ENCODE measurements around the gene MYOM3. TPM values are rescaled to one million over a fixed set of nuclear protein-coding genes. Genes with fewer than 3 reads are reported as not detected.
"Not testable (repeated sequence)": the region's sequence is repeated elsewhere in the genome, so short reads cannot be mapped to it uniquely, and the experiment has no call there.

MYOM3 gene
- total RNA-seq, 2 experiments from 2014 or later: not detected

GRCh38 chr1:24021403-24022266 is 90.3 kb downstream of the MYOM3 start:
- Mint-ChIP-seq H3K27ac (no peak overlapping the region), H3K27me3 (no peaks in the 10 kb centered on the region), H3K9me3 (no peaks in the 10 kb centered on the region), H3K4me1 (ENCODE audit: low read depth) (no peaks in the 10 kb centered on the region), H3K36me3 (no peaks in the 10 kb centered on the region), H3K4me3 (no peak overlapping the region)
- intact Hi-C loops (cut with micrococcal nuclease): no loop called here
- DNase-seq: no peak
- ChIA-PET CTCF (no interaction called here), POLR2A (interaction anchor here (0.5 to 1.0 kb wide), 2 partner anchors 41 to 472 kb away, joined by 3 read pairs; no protein-coding TSS in a partner anchor)

- Mint-ChIP-seq H3K9me3 (no peaks in the 10 kb centered on the region), H3K4me1 (ENCODE audit: low read depth) (no peaks in the 10 kb centered on the region), H3K27ac (no peak overlapping the region), H3K27me3 (no peaks in the 10 kb centered on the region), H3K36me3 (no peaks in the 10 kb centered on the region), H3K4me3 (no peak overlapping the region)
- ChIA-PET CTCF (interaction anchor here (0.6 kb wide), 1 partner anchor 799 kb away, joined by 5 read pairs; no protein-coding TSS in a partner anchor), POLR2A (no interaction called here)
- intact Hi-C loops (cut with micrococcal nuclease): no loop called here
- DNase-seq: no peak
Measured at GRCh38 chr1:24020470-24020869, 91.5 kb downstream of the MYOM3 start.

- Mint-ChIP-seq H3K4me3 (no peak overlapping the region), H3K4me1 (ENCODE audit: low read depth) (no peaks in the 10 kb centered on the region), H3K9me3 (no peaks in the 10 kb centered on the region), H3K27ac (no peak overlapping the region), H3K36me3 (no peaks in the 10 kb centered on the region), H3K27me3 (no peaks in the 10 kb centered on the region)
- CTCF ChIA-PET: interaction anchor here (0.6 kb wide), 1 partner anchor 799 kb away, joined by 5 read pairs; no protein-coding TSS in a partner anchor
- POLR2A ChIA-PET: no interaction called here
- DNase-seq: no peak
- intact Hi-C loops (cut with micrococcal nuclease): no loop called here
Measured at GRCh38 chr1:24020025-24020424, 91.9 kb downstream of the MYOM3 start.

DNA sequence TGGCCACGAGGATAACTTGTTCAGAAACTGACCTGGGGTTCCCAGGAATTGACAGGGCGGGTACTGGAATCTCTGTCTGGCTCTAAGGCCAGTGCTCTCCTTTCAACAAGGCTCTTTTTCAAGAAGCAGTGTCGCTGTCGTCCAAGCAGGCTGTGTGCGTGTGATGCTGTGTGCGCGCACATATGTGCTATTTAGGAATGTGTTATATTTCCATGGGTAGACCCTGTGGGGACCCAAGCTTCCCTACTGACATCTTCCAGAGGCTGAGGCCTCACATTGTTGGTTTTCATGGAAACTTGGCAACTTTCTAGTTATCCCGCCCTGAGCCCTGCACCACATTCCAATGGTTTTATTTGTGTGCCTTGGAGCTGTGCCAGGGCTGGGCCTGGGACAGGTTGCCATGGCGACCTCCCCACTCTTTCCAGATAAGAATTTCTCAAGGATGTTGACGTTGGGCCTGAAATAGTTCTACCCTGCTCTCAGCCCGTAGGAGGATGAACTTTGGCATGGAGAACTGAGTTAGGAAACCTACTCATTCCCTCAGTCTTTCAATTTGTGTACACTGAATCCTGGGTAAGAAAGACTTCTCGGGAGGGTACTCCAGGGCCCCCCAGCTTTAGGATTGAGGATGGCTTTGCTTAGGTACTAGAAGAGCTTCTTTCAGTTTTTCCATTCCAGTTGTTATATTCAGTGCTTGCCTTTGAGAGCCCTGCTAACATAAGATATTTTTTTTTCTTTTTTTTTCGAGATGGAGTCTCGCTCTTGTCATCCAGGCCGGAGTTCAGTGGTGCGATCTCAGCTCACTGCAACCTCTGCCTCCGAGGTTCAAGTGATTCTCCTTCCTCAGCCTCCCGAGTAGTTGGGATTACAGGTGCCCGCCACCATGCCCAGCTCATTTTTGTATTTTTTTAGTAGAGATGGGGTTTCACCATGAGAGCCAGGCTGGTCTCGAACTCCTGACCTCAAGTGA is 93.0 kb downstream of the MYOM3 start:
- H3K4me1 Mint-ChIP-seq (ENCODE audit: low read depth): no peaks in the 10 kb centered on the region
- H3K9me3 Mint-ChIP-seq: no peaks in the 10 kb centered on the region
- H3K4me3 Mint-ChIP-seq: no peak overlapping the region
- peaks cover 3% of the 10 kb centered on the region for H3K27me3 Mint-ChIP-seq
- intact Hi-C loops (cut with micrococcal nuclease): no loop called here
- ChIA-PET POLR2A (no interaction called here), CTCF (no interaction called here)
- no peaks in the 10 kb centered on the region for H3K36me3 Mint-ChIP-seq
- no peak overlapping the region for H3K27ac Mint-ChIP-seq
- no peak for DNase-seq

- intact Hi-C loops (cut with micrococcal nuclease): no loop called here
- DNase-seq: no peak
- Mint-ChIP-seq H3K4me3 (no peak overlapping the region), H3K27me3 (peaks cover 3% of the 10 kb centered on the region), H3K27ac (no peak overlapping the region), H3K36me3 (no peaks in the 10 kb centered on the region), H3K9me3 (no peaks in the 10 kb centered on the region), H3K4me1 (ENCODE audit: low read depth) (no peaks in the 10 kb centered on the region)
- ChIA-PET CTCF (no interaction called here), POLR2A (no interaction called here)
Measured at GRCh38 chr1:24015221-24016210, 96.4 kb downstream of the MYOM3 start.

GRCh38 chr1:24012878-24013277 is 99.1 kb downstream of the MYOM3 start:
- POLR2A ChIA-PET; H3K27ac Mint-ChIP-seq; H3K27me3 Mint-ChIP-seq; intact Hi-C loops (cut with micrococcal nuclease); H3K4me1 Mint-ChIP-seq (ENCODE audit: low read depth); CTCF ChIA-PET; DNase-seq; H3K9me3 Mint-ChIP-seq; H3K4me3 Mint-ChIP-seq; H3K36me3 Mint-ChIP-seq: not testable (repeated sequence)

- no peak for DNase-seq
- POLR2A ChIA-PET: no interaction called here
- Mint-ChIP-seq H3K4me3 (no peak overlapping the region), H3K9me3 (no peaks in the 10 kb centered on the region), H3K4me1 (ENCODE audit: low read depth) (no peaks in the 10 kb centered on the region), H3K27ac (no peak overlapping the region), H3K27me3 (peaks cover 9% of the 10 kb centered on the region), H3K36me3 (no peaks in the 10 kb centered on the region)
- intact Hi-C loops (cut with micrococcal nuclease): no loop called here
- CTCF ChIA-PET: no interaction called here
Measured at GRCh38 chr1:24010650-24011049, 101.3 kb downstream of the MYOM3 start.

DNA sequence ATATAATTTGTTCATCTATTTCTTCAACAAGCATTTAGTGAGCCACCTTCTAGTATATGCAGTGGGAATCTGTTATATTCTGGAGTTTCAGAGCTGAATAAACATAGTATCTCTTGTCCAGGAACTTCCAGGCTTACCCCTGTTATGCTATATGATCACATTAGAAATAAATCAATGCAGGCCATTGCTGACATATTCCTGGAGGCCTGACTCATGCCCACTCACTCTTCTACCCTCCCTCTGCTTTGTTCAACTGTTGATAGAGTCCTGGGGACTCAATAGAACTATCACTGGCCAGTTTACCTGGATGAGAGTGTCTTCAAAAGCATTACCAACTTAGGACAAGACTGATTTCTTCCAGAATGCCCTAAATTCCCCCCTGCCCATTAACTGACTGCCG is 102.5 kb downstream of the MYOM3 start:
- no peaks in the 10 kb centered on the region for H3K36me3 Mint-ChIP-seq
- CTCF ChIA-PET: interaction anchor here (0.9 kb wide), 1 partner anchor 190 kb away, joined by 3 read pairs; no protein-coding TSS in a partner anchor
- peaks cover 8% of the 10 kb centered on the region for H3K27me3 Mint-ChIP-seq
- no peak for DNase-seq
- H3K9me3 Mint-ChIP-seq: no peaks in the 10 kb centered on the region
- H3K4me3 Mint-ChIP-seq: no peak overlapping the region
- intact Hi-C loops (cut with micrococcal nuclease): no loop called here
- no peaks in the 10 kb centered on the region for H3K4me1 Mint-ChIP-seq (ENCODE audit: low read depth)
- no peak overlapping the region for H3K27ac Mint-ChIP-seq
- POLR2A ChIA-PET: no interaction called here

DNA sequence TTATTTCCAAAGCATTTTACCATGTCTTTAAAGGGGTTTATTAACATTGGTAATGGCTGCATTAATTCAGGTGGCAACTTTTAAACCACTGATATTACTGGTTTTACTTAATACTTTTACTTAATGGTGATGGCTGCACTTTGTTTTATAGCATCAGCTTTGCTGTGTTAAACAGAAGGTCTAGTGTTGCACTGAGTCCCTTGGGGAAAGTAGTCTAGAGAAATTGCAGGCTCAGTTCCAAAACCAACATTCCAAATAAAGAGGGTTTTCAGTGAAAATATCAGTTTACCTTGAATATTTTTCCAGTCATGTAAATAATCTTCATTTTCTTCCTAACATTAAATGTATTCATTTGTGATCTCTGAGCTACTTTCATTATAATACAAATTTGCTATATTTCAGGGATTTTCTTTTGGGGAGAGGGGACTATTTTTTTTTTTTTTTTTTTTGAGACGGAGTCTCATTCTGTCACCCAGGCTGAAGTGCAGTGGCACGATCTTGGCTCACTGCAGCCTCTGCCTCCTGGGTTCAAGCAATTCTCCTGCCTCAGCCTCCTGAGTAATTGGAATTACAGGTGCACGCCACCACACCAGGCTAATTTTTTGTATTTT is 103.3 kb downstream of the MYOM3 start:
- POLR2A ChIA-PET; H3K4me1 Mint-ChIP-seq (ENCODE audit: low read depth); H3K4me3 Mint-ChIP-seq; H3K9me3 Mint-ChIP-seq; H3K27ac Mint-ChIP-seq; DNase-seq; intact Hi-C loops (cut with micrococcal nuclease); H3K36me3 Mint-ChIP-seq: not testable (repeated sequence)
- CTCF ChIA-PET: interaction anchor here (0.9 kb wide), 1 partner anchor 190 kb away, joined by 3 read pairs; no protein-coding TSS in a partner anchor
- H3K27me3 Mint-ChIP-seq: peaks cover 11% of the 10 kb centered on the region

GRCh38 chr1:24007079-24007478 is 104.9 kb downstream of the MYOM3 start:
- H3K27ac Mint-ChIP-seq: no peak overlapping the region
- ChIA-PET POLR2A (no interaction called here), CTCF (no interaction called here)
- H3K4me3 Mint-ChIP-seq: no peak overlapping the region
- intact Hi-C loops (cut with micrococcal nuclease): no loop called here
- H3K9me3 Mint-ChIP-seq: no peaks in the 10 kb centered on the region
- no peaks in the 10 kb centered on the region for H3K36me3 Mint-ChIP-seq
- no peaks in the 10 kb centered on the region for H3K4me1 Mint-ChIP-seq (ENCODE audit: low read depth)
- no peak for DNase-seq
- peaks cover 11% of the 10 kb centered on the region for H3K27me3 Mint-ChIP-seq

Measured in activated CD4-positive, alpha-beta memory T cell treated with anti-CD3 and anti-CD28 coated beads for 36 hours (primary cell).